DOHH2 (cell line): Measurements from ENCODE around the gene CD59.
A peak's percentile ranks its signal among the peaks of the same experiment; 100 is the strongest.

Experiments used
- H3F3A ChIP-seq: fragments of 200-600 bp; sonication (generic), shearing (Covaris generic); 2 replicates; pipeline ENCODE4 v1.6.0; 2016; ENCODE audit warnings: antibody characterized with exemption, mild to moderate bottlenecking; ENCODE audit not compliant: control insufficient read depth, insufficient read depth
- H3K27ac ChIP-seq: fragments of 200-600 bp; sonication (generic); 2 replicates; pipeline ENCODE4 v1.5.1; 2014; ENCODE audit warnings: low read depth, mild to moderate bottlenecking, low read length, moderate library complexity
- H3K27me3 ChIP-seq: fragments of 200-600 bp; sonication (generic); 2 replicates; pipeline ENCODE4 v1.6.1; 2014; ENCODE audit warnings: mild to moderate bottlenecking, low read length, mixed read lengths; ENCODE audit not compliant: control insufficient read depth
- H3K36me3 ChIP-seq: fragments of 200-600 bp; sonication (generic); 2 replicates; pipeline ENCODE4 v1.6.1; 2014; ENCODE audit warnings: mild to moderate bottlenecking, low read length, moderate library complexity, mixed read lengths; ENCODE audit not compliant: control insufficient read depth
- H3K4me1 ChIP-seq: fragments of 200-600 bp; sonication (generic); 2 replicates; pipeline ENCODE4 v1.6.1; 2014; ENCODE audit warnings: mild to moderate bottlenecking, low read length, mixed read lengths; ENCODE audit not compliant: control insufficient read depth
- H3K4me2 ChIP-seq: fragments of 200-600 bp; sonication (generic); 2 replicates; pipeline ENCODE4 v1.6.0; 2014; ENCODE audit warnings: mild to moderate bottlenecking, low read length, moderate library complexity
- H3K4me3 ChIP-seq: fragments of 200-600 bp; sonication (generic); 2 replicates; pipeline ENCODE4 v1.5.1; 2014; ENCODE audit warnings: mild to moderate bottlenecking, low read length, mixed read lengths
- H3K79me2 ChIP-seq: fragments of 200-600 bp; sonication (generic); 2 replicates; pipeline ENCODE4 v1.6.1; 2014; ENCODE audit warnings: mild to moderate bottlenecking, low read length, mixed read lengths; ENCODE audit not compliant: control insufficient read depth
- H3K9me2 ChIP-seq: fragments of 200-600 bp; sonication (generic); replicated peaks from 2 replicates; pipeline ENCODE4 v1.6.1; 2014; ENCODE audit warnings: mild to moderate bottlenecking, low read length, mixed read lengths; ENCODE audit not compliant: control insufficient read depth
- H3K9me3 ChIP-seq: fragments of 200-600 bp; sonication (generic); 2 replicates; pipeline ENCODE4 v1.6.1; 2014; ENCODE audit warnings: antibody characterized with exemption, low read length, mixed read lengths; ENCODE audit not compliant: control insufficient read depth, insufficient read depth
- H4K20me1 ChIP-seq: fragments of 200-600 bp; sonication (generic); 2 replicates; pipeline ENCODE4 v1.6.0; 2014; ENCODE audit warnings: low read depth, mild to moderate bottlenecking, antibody characterized with exemption, low read length, moderate library complexity; ENCODE audit not compliant: control insufficient read depth, insufficient read depth
- EZH2phosphoT487 ChIP-seq: fragments of 200-600 bp; sonication (generic); IDR thresholded peaks from 2 replicates; pipeline ENCODE4 v1.6.1; 2017; ENCODE audit warnings: borderline replicate concordance, mild to moderate bottlenecking, antibody characterized with exemption, low read length, moderate library complexity, mixed read lengths
- TF ChIP-seq, protein P1 (sequence below): fragments of 200-600 bp; sonication (generic); IDR thresholded peaks from one replicate; pipeline ENCODE4 v1.5.1; 2014; ENCODE audit warnings: antibody characterized with exemption, mild to moderate bottlenecking, low read depth, low read length; ENCODE audit not compliant: poor library complexity, severe bottlenecking

CD59 gene

DNA sequence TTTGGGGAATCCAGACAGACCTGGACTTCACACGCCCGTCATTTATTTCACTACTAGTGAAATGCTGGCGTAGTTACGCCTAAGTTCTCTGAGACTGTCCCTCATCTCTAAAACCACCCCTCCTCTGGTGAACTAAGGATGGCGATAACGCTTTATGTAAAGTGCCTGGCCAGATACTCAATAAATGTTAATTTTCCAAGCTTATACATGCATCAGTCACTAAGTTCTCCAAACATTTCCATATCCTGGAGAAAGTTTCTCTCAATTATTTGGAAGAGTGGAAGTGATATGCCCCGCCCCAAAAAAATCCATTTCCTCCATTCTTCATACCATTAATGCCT lies 39.2 kb upstream of the CD59 start:
- H3F3A ChIP-seq: peaks cover 4% of the 10 kb centered on the region; the same call in 1 of the 2 replicates
- TF ChIP-seq, protein P1, sequence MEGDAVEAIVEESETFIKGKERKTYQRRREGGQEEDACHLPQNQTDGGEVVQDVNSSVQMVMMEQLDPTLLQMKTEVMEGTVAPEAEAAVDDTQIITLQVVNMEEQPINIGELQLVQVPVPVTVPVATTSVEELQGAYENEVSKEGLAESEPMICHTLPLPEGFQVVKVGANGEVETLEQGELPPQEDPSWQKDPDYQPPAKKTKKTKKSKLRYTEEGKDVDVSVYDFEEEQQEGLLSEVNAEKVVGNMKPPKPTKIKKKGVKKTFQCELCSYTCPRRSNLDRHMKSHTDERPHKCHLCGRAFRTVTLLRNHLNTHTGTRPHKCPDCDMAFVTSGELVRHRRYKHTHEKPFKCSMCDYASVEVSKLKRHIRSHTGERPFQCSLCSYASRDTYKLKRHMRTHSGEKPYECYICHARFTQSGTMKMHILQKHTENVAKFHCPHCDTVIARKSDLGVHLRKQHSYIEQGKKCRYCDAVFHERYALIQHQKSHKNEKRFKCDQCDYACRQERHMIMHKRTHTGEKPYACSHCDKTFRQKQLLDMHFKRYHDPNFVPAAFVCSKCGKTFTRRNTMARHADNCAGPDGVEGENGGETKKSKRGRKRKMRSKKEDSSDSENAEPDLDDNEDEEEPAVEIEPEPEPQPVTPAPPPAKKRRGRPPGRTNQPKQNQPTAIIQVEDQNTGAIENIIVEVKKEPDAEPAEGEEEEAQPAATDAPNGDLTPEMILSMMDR: no peak
- TF ChIP-seq EZH2phosphoT487: no peak
- H3K9me3 ChIP-seq: no peaks in the 10 kb centered on the region
- H3K27me3 ChIP-seq: peaks cover 40% of the 10 kb centered on the region
- H3K36me3 ChIP-seq: peaks cover 3% of the 10 kb centered on the region; the same call in 1 of the 2 replicates
- H3K4me3 ChIP-seq: no peak overlapping the region
- no peak overlapping the region for H3K27ac ChIP-seq
- peaks cover 39% of the 10 kb centered on the region for H3K4me1 ChIP-seq
- H4K20me1 ChIP-seq: 0 out of 2 replicates have a peak, but pooled peaks cover 3% of the 10 kb centered on the region
- peaks cover 29% of the 10 kb centered on the region for H3K79me2 ChIP-seq
- H3K4me2 ChIP-seq: peak overlapping the region; percentile 97; the same call in 1 of the 2 replicates
- H3K9me2 ChIP-seq: no peaks in the 10 kb centered on the region

DNA sequence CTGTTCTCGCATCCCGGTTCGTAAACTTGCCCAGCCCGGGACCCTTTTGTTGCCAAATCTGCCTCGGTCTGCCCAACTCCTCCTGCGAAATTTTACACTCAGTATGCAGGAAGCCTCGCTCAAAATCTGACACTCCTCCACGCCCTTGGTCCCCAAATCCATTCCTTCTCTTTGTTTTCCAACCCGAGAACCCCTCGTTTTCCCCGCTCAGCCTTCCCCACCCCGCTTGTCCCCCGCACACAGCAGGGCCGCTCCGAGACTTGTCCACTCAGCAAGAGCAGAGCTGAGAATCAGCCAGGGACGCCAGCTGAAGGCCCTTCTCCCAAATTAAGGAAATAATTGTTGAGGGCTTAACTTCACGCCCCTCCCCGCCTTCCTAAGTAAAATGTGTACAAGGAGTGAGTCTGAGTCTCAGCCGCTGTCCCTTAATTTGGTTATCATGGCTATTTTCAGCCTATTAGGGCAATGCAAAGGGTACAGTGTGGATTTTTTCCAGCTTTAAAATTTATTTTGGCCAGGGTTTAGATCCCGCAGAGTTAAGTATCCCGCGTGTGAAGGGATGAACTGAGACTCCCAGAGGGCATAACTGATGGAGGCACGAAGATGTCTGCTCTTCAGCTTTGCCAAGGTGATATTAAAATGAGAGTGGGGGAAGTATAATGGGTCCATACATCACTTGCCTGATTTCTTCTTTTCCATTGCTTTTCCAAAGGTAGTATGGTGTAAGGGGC lies 38.7 kb upstream of the CD59 start:
- Histone ChIP-seq H3K4me1 (peaks cover 39% of the 10 kb centered on the region), H3K4me2 (peak overlapping the region; percentile 97), H3F3A (peaks cover 4% of the 10 kb centered on the region; the same call in 1 of the 2 replicates), H3K4me3 (peak overlapping the region; percentile 95), H3K9me3 (no peaks in the 10 kb centered on the region), H4K20me1 (0 out of 2 replicates have a peak, but pooled peaks cover 3% of the 10 kb centered on the region), H3K9me2 (no peaks in the 10 kb centered on the region), H3K79me2 (peaks cover 29% of the 10 kb centered on the region), H3K27me3 (peaks cover 36% of the 10 kb centered on the region), H3K36me3 (peaks cover 3% of the 10 kb centered on the region; the same call in 1 of the 2 replicates), H3K27ac (no peak overlapping the region)
- TF ChIP-seq, protein P1: no peak
- TF ChIP-seq EZH2phosphoT487: peak; percentile 94; the same call in 1 of the 2 replicates

DNA sequence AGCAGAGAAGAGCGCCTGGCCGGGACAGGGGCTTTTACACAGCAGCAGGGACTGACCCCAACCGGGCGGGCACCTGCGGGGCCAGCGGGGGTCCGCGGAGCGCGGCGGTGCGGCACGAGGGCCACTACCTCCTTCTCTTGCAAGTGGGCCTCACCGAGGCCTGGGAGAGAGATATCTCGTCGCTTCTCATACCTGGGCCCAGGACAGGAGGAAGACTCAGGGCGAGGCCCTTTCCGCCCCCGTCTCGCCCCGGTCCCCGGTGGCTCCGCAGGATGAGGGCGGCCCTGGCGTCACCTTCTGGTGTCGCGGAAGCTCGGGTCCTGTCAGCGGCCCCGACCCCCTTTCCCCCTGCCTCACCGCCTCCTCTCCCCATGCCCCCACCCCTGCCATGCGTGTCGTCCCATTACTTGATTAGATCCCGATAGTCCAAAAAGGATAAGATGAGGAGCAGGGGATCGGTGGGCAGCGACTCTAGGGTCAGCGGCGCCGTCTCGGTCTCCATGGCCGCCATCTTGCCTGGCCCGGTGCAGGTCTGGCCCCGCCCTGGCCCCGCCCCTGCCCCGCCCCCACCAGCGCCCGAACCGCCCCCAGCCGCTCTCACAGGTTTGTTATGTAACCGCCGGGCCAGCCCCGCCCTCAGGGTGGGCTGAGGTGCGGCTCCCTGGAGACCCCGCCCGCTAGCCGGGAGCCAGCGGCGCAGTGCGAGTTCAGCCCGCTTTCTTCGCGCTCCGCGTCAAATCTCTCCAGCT lies 37.9 kb upstream of the CD59 start, which contains the start of gene FBXO3:
Gene FBXO3, minus strand, starts transcription at position 534 of the 749 bp plus-strand sequence. Its CDS starts 23 bp downstream, at position 511.
- Histone ChIP-seq H3K4me1 (peaks cover 39% of the 10 kb centered on the region), H3K9me3 (no peaks in the 10 kb centered on the region), H3K79me2 (peaks cover 29% of the 10 kb centered on the region), H3K4me2 (peak within 1 kb of the TSS; percentile 97), H3K27ac (no peak within 1 kb of the TSS), H3F3A (peaks cover 4% of the 10 kb centered on the region; the same call in 1 of the 2 replicates), H3K9me2 (no peaks in the 10 kb centered on the region), H3K4me3 (peak within 1 kb of the TSS; percentile 95), H3K27me3 (peaks cover 29% of the 10 kb centered on the region), H3K36me3 (peaks cover 3% of the 10 kb centered on the region; the same call in 1 of the 2 replicates), H4K20me1 (0 out of 2 replicates have a peak, but pooled peaks cover 3% of the 10 kb centered on the region)
- no peak for TF ChIP-seq EZH2phosphoT487
- TF ChIP-seq, protein P1: no peak
